SH-SY5Y (cell line): ENCODE results near the gene NAV2.

Source experiments
- GATA2 ChIP-seq: IDR thresholded peaks from 2 replicates; pipeline ENCODE4 v1.6.1; 2011; ENCODE audit warnings: mild to moderate bottlenecking, low read depth, low read length
- GATA3 ChIP-seq: IDR thresholded peaks from 2 replicates; pipeline ENCODE4 v1.6.1; 2011; ENCODE audit warnings: low read depth, mild to moderate bottlenecking, low read length, moderate library complexity

DNA sequence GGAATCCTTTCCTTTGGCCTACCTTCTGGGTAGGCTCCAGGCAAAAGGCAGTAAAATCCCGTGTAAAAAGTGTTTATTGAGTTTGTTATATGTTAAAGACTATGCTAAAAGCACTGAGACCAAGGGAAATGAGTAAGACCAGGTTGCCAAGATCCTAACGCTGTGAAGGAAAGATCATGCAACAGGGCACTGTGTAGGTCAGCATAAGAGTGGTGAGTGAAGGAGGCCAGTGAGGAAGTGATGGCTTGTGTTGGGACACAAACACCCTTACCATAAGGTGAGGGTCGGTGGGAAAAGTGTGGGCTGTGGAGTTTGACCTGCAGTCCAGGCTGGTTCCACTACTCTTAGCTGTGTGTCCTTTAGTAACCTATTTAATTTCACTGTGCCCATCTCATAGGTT, 245.6 kb downstream of the NAV2 start:
- TF ChIP-seq GATA2 (no peak), GATA3 (no peak)
